Measurements from ENCODE around the gene KDM4C.

Gene KDM4C

GRCh38 chr9:6811436-6811835 is 53.7 kb downstream of the KDM4C start:
- DNase-seq: no peak

GRCh38 chr9:6816581-6816980 is 58.8 kb downstream of the KDM4C start:
- no peak for DNase-seq

- DNase-seq: no peak
These were observed 60.6 kb downstream of the KDM4C start for GRCh38 chr9:6818292-6818922.

- no peak for DNase-seq
These were observed 61.3 kb downstream of the KDM4C start for GRCh38 chr9:6819112-6819511.

- DNase-seq: no peak
These were observed 61.8 kb downstream of the KDM4C start for GRCh38 chr9:6819529-6819928.

- DNase-seq: no peak
These were observed 64.9 kb downstream of the KDM4C start for GRCh38 chr9:6822696-6823095.

GRCh38 chr9:6827439-6828145 is 69.8 kb downstream of the KDM4C start:
- DNase-seq: peak; percentile 49

- DNase-seq: no peak
These were observed 71.3 kb downstream of the KDM4C start for GRCh38 chr9:6829027-6829426.

- no peak for DNase-seq
These were observed 71.8 kb downstream of the KDM4C start for GRCh38 chr9:6829536-6829935.

- no peak for DNase-seq
These were observed 75.9 kb downstream of the KDM4C start for GRCh38 chr9:6833518-6834192.

- no peak for DNase-seq
These were observed 76.5 kb downstream of the KDM4C start for GRCh38 chr9:6834306-6834705.

- no peak for DNase-seq
These were observed 80.4 kb downstream of the KDM4C start for GRCh38 chr9:6838158-6838557.

- DNase-seq: no peak
These were observed 84.8 kb downstream of the KDM4C start for GRCh38 chr9:6842584-6842947.

- DNase-seq: peak; percentile 17
These were observed 86.0 kb downstream of the KDM4C start for GRCh38 chr9:6843742-6844141.

- no peak for DNase-seq
These were observed 86.5 kb downstream of the KDM4C start for GRCh38 chr9:6844267-6844666.

- DNase-seq: no peak
These were observed 87.5 kb downstream of the KDM4C start for GRCh38 chr9:6845128-6845826.

GRCh38 chr9:6845880-6846279 is 88.1 kb downstream of the KDM4C start:
- DNase-seq: no peak

- DNase-seq: no peak
These were observed 94.6 kb downstream of the KDM4C start for GRCh38 chr9:6852243-6852963.

GRCh38 chr9:6855860-6856259 is 98.1 kb downstream of the KDM4C start:
- no peak for DNase-seq

GRCh38 chr9:6864102-6864501 is 106.3 kb downstream of the KDM4C start:
- no peak for DNase-seq

- DNase-seq: no peak
These were observed 111.5 kb downstream of the KDM4C start for GRCh38 chr9:6869081-6869948.

- DNase-seq: no peak
These were observed 112.4 kb downstream of the KDM4C start for GRCh38 chr9:6870149-6870548.

Data from activated CD4-positive, alpha-beta T cell treated with anti-CD3 and anti-CD28 coated beads for 48 hours (primary cell).